NCI-H187 (cell line): ENCODE data around the gene MANSC1.

Experiments used
- DNase-seq, 2 experiments: peaks; one replicate each; lab custom pipeline; 2025; lab: John Stamatoyannopoulos, UW

Gene MANSC1

DNA sequence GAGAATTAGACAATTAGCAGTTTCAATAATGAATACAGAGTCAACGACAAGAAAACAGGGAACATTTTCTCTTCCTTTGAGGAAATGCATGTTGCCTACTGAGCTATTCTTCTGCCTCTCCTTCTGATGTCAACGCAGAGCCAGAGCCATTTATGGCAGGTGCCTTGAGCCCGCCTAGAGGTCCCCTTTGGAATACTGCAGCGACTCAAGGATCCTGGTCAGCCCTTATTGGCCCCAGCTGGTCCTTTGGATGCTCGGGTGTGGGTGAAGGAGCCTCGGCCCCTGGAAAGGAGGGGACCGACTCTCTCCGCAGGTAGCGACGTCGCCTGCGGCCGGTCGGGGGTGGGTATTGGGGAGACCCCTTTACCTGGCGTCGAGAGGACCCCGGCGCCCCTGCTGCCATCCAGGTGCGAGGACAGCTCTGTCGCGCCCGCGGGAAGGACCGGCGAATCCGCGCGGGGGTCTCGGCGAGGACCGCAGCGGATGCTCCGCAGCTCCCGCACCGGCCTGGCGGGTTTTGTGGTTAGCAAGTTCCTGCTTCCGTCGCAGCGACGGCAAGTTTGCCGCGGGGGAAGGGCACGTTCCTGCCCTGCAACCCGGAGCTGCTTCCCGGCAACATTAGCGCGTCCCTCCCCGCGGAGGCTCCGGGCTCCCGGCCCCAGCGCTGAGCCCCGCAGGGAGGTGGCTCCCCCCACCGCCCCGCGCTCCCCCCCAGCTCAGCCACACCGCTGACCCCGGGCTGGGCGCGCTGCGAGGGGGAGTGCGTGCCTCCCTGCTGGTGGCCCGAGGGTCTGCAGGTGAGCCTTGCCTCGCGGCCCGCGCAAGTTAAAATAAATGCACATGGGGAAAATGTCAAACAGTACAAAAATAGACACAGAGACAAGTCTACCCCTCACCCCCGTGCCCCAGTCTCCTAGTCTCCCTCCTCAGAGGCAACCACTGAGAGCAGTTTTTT lies at the start of gene MANSC1:
TSS of gene MANSC1 (minus strand) at position 532 of the 955 bp plus-strand sequence. CDS start 6,928 bp downstream, outside the sequence.
- DNase-seq, result peak; percentile 36 to 51

DNA sequence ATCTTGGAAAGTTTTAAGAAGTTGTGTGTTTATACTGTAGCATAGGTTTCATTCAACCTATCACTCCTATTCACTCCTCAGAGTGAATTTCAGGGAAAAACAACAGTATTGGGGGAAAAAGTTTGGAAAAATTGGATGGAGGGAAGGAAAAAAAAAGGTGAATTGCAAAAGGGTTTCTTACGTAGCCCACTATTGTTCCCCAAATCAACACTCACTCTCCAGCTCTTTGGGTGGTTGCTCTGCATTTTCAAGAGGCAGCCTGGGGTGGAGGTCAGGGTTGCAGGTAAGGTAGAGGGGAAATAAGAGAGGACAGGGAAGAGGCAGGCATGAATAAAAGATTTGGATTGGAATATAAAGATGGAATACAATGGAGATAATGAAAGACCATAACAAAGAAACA lies 49.1 kb upstream of the MANSC1 start:
- no peak for DNase-seq

DNA sequence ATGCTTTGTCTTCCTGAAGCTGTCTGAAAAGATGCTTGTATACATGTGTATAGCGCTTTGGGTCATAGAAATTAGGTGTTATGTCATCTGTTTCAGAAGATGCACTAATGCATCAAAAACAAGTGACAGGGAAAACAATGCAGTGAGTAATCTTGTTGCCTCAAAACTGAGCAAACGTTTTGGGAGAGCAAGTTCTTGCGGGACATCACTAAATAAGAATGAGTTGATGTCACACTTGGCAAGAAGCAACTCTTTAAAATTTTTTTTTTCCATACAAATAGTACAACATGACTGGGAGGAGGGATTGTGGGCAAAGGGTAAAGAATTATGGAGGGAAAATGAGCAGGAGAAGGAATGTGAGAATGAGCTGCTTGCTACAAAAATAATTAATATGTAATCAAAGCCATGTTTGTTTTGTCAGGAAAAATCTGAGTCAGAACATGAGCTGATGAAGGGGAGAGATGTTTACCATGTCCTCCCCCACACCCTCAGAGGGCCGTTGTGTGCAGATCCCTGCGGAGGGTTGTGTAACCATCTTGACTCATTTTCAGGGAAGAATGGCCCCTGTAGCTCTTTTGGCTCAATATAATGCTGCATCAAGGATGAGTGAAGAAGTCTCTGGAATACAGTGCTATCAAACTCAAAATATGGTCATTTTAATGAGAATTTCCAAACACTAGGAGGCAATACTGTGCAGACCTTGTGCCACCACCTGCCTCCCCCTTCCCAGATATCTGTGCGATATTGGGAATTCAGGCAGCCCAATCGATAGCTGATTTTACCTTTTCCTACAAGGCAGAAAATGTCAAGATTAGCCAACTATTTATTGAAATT lies 48.2 kb upstream of the MANSC1 start:
- DNase-seq, result no peak

DNA sequence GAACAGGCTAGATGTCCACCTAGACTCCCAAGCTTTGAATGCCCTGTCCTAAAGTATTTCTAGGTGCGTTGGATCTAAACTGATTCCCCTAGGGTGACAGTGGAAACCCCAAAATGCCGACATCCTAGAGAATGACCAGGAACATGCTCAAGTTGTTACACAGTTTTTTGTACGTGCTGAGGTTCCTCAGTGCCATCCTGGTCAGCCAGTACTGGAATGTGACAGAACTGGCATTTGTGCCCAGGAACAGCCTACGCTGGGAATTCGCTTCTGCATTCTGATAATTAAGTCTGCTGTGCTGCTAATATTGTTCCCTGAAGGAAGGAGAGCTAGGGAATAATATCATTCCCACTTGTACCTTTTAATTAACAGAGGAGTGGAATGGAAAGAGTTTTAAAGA lies 47.1 kb upstream of the MANSC1 start:
- DNase-seq, result no peak

DNA sequence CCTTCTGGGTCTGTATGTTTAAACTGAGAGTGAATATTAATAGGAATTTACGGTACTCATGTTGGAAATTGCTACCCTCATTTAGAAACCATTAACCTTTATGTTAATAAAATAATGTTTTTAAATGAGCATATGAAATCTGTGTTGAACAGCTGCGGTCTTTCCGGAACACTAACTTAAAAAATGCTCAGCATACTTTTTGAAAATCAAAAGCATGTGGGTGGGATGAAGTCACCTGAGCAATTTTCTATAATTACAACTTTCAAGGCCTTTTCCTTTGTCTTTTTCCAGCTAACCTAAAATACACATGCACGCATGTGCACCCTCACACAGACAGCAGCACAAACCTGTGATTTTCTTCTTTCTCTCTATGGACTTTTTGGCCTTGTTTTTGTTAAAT lies 46.7 kb upstream of the MANSC1 start:
- no peak for DNase-seq

DNA sequence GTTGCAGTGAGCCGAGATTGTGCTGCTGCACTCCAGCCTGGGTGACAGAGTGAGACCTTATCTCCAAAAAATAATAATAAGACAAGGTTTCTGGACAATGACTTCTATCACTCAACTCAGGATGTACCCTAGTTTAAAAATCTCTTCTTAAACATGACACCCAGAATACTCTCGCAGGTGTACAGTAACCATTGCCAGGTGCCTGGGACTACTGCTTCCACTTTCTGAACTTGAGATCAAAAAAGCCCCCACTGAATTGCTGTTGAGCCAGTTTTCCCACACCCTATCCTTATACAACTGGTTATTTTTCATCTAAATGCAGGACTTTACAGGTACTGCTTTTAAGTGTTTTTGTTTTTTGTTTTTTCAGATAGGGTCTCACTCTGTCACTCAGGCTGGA lies 43.1 kb upstream of the MANSC1 start:
- no peak for DNase-seq

DNA sequence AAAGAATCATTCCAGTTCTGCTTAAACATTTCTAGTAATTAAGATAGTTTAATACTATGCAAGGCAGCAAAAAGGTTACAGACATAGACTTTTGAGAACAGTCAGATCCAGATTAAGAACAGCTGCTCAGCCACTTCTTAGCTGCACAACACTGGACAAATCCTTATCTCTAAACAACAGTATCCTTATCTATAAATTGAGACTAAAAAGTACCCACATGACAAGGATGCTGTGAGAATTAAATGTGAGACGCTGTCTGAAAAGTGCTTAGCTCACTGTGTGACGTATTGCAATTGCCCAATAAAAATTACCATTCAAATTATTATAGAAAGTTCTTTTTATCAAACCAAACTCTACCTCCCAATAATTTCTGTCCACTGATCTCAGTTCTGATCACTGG lies 42.4 kb upstream of the MANSC1 start:
- DNase-seq, result no peak

DNA sequence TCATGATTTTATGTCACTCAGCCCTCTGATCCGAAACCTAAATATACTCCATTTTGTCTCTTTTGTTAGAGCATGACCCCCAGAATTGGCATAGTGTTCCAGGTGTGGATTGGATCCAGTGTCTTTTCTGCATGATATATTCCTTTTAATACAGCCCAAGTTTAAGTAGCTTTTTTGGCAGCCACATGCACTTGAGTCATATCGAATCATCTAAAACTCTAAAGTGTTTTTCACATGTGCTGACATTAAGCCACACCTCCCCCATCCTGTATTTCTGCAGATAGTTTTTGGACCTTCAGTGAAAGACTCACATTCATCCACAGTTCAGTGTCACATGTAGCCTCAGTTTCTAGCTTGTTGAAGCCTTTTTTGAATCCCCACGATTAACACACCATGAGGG lies 37.5 kb upstream of the MANSC1 start:
- no peak for DNase-seq

DNA sequence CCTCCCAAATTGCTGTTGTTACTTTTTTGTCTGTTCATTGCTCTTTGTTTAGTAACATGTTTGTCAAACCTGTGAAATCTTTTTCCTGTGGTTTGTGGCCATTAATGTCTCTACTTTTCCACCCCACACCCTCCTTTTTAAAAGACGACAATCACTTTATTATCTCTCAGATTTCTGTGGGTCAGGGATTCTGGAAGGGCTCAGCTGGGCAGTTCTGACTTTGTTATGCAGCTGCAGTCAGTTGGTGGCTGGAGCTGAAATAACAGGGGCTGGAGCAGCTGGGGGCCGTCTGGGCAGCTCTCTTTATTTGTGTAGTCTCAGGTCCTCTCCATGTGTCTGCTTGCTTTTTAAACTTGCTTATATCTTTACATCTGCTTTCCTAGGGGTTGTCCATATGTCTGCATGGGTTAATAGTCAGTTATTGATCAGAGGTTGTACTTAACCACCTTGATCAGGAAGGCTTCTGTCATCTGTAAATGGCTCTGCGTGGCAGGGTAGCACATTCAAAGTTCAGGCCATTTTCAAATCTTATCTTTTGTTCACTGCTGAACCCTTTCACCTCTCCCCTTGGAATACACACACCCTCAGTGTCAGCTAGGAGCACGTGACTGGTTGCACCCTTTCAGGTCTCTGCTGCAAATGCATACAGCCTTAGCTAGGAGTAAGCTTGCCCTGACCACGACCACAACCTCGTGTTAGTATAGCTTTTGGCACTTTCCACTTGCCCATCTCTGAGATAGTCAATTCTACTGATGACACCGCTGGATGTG lies 34.7 kb upstream of the MANSC1 start:
- no peak for DNase-seq

DNA sequence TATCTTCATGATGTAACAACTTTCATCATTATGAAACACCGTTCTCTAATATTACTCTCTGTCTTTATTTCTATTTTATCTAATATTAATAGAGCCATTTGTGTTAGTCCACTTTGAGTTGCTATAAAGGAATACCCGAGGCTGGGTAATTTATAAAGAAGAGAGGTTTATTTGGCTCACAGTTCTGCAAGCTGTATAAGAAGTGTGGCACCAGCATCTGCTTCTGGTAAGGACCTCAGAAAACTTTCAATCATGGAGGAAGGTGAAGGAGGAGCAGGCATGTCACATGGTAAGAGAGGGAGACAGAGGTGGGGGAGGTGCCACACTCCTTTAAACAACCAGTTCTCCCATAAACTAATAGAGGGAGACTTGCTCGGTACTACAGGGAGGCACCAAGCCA lies 31.9 kb upstream of the MANSC1 start:
- DNase-seq, result no peak

DNA sequence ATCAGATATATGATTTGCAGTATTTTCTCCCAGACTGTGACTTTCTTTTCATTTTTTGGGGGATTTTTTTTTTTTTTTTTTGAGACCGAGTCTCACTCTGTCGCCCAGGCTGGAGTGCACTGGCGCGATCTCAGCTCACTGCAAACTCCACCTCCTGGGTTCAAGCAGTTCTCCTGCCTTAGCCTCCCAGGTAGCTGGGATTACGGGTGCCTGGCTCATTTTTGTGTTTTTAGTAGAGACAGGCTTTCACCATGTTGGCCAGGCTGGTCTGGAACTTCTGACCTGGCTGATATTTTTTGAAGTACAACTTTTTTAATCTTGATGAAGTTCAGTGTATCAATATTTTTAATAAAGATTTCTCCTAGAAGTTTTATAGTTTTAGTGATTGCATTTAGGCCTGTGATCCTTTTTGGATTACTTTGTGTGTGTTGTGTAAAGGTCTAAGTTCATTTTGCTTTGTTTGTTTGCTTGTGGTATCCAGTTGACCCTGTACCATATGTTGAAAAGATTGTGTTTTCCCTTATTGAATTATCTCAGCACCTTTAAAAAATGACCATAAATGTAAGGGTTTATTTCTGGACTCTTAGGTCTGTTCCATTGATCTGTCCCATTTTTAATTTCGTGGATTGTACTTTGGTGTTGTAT lies 31.0 kb upstream of the MANSC1 start:
- DNase-seq, result no peak

DNA sequence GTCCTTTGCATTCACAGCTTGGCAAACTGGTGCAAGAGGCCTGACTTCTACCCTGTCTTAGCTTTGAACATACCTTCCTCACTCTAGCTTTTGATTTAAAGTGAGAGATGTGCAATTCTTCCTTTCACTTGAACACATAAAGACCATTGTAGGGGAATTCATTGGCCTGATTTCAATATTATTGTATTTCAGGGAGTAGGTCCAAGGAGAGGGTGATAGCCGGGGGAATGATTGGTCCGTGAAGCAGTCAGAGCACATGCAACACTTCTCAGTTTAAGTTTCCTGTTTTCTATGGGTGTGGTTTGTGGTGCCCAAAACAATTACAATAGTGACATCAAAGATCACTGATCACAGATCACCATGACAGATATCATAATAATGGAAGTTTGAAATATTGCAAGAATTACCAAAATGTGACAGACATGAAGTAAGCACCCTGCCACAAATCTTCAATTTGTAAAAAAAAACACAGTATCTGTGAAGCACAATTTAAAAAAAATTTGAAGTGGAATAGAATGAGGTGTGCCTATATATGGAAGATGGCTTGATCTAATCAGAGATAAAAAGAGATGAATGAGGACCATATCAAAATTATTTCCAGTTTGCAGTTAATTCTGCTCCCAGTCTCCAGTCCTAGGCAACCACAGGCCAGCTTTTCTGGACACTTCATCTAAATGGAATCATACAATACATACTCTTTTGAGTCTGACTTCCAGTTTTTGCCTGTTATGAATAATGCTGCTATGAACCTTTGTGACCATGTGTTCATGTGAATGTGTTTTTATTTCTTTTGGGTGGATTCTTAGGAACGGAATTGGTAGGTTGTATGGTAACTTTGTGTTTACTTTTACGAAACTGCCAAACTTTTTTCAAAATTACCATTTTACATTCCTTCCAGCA lies 30.0 kb upstream of the MANSC1 start:
- no peak for DNase-seq

DNA sequence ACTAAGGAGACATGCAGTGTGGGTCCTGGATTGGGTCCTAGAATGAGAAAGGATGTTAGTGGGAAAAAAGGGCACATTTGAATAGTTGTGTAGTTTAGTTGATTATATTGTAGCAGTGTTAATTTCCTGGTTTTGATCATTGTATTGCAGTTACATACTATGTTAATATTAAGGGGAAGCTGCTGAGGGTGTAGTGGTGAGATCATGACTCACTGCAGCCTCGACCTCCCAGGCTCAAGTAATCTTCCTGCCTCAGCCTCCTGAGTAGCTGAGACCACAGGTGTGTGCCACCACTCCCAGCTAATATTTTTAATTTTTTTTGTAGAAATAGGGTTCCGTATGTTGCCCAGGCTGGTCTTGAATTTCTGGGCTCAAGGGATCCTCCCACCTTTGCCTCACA lies 28.6 kb upstream of the MANSC1 start:
- DNase-seq, result no peak

DNA sequence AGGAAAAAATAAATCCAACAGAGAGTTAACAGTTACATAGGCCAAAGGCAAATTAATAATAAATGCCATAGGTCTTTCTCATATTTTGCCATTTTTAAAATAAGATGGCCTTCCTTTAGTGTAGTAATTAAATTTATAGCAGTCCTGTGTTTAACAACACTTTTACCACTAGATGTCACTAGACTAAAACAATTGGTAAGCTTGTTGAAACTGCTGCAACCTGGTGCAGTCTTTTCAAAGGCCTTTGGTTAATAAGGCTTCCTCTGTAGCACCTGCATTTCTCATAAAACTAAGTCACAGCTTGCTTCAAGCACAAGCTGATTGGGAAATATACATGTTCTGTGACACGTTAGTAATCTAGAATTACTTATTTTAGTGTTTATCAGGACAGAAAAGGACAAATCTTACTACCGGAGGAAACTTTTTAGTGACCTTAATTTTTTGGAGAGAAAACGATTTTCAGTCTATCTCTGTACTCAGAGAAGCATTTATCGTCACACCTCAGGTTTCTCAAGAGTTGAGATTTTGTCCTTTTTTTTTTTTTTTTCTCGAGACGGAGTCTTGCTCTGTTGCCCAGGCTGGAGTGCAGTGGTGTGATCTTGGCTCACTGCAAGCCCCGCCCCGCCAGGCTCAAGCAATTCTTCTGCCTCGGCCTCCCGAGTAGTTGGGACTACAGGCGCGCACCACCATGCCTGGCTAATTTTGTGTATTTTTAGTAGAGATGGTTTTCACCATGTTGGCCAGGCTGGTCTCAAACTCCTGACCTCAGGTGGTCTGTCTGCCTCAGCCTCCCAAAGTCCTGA lies 26.8 kb upstream of the MANSC1 start:
- DNase-seq, result peak; percentile 12 to 17

DNA sequence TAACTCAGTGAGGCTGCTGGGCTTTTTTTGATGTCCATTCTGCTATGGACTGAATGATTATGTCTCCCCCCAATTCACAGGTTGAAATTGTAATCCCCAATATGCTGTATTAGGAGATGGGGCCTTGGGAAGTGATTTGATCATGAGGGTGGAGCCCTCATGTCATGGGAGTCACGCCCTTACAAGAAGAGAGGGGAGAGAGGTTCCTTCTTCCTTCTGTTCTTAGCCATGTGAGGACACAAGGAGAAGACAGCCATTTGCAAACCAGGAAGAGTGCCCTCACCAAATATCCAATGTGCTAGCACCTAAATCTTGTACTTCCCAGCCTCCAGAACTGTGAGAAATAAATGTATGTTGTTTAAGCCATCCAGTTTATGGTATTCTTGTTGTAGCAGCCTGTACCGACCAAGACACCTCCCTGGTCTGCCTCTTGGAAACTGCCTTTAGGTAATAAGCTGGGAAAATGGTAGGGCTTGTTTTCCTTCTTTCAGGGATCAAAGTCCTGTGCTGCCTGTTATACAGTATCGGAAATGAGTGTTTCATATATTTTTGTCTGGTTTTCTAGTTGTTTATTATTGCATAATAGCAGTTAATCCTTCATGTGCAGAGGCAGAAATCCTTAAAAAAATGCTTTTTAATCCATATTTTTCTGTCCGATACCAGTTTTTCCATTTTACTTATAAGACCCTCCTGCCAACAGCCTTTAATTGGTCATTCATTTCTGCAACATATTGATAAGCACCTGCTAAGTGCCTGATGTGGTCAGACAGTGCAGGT lies 23.1 kb upstream of the MANSC1 start:
- DNase-seq, result no peak

DNA sequence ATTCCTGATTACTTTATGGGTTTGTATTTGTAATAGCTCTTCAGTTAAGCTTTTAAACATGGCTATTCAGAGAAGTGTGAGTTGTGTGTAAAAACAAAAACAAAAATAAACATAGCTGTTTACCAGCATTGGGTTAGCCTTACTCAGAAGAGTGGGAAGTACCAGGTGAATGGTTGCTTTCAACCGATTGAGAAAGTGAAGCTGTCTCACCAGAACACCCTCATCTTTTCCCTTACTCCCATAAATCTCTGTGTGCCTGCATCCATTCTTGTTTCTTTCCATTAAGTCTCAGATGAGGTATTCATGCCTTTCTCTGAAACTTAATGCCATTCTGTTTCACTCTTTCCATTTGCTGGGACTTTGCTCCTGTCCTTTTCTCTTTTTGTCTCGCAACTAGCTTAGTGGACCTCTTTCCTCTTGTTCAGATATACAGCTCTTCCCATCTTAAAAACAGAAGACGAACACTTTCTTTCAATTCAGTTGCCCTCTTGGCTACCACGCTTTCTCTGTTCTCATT lies 17.5 kb upstream of the MANSC1 start:
- no peak for DNase-seq

DNA sequence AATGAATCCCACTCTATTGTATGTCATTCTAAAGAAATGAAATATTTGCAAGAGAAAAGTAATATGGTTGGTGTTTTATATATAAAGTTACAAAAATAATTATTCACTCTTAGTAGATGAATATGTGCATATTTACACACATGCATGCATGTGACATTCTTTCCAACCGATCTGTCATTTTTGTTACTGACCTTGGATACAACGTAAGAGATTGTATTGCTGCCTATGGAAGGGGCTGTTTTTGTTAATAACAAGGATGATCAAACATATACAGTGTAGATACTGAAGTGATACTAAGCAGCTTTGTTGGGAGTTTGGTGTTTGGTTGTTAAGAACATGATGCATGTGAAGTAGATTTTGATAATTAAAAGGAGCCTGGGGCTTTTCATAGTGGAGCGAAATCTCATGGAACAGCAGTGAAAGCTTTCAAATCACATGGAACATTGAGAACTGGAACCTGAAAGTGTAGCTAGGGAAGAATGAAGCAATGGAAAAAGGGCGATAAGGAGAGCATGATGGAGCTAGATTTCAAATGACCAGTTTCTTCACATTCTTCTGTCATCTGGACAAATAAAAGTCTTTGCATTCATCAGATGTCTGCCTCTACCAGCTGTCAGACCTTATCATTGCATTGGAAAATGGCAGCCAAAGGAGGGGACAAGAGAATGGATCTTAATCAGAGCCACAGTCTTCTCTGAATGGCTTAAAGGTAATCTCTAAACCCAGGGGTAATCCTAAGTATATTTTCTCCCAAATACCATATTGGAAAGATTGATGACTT lies 16.8 kb upstream of the MANSC1 start:
- DNase-seq, result no peak

DNA sequence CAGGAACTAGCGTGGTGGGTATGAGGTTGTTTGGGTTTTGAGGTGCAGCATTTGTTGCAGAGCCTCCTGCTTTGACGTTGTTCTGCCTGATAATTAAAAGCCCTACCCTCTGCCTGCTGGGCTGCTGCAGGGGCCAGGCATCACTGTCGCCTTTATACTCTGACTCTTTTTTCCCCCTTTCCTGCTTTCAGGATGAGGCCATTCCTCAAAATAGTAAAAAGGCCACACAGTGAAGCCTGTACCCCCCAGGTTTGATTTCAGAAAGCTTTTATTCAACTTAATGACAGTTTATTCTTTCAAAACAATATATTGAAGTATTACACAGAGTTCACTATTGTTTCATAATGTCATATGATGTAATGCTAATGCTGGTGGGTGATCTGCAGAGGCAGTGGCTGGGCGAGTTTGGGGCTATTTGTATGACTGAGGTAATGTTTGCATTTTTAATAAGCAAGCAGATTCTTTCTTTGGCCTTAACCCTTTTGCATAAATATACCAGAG lies 15.9 kb upstream of the MANSC1 start:
- DNase-seq, result no peak
